Naive B cell (primary cell): ENCODE data around the gene GUK1. TPM values are rescaled to one million over a fixed set of nuclear protein-coding genes. Genes with fewer than 3 reads are reported as not detected.
A peak's percentile ranks its signal among the peaks of the same experiment; 100 is the strongest.

Experiments used
- ATAC-seq, 2 donors: fragments of 150-1000 bp; cut with Tn5 transposase; 2 replicates each; pipeline ENCODE4 v1.10.0; 2021; ENCODE audit warnings: low read depth in 2 of 2, mild to moderate bottlenecking in 2 of 2, moderate library complexity in 2 of 2
- DNase-seq: peaks from one replicate; pipeline ENCODE4 v3.0.0; 2022
- H3K27ac Mint-ChIP-seq, 6 donors: one replicate each; pipeline ENCODE4 v1.8.0; 2020 to 2022; ENCODE audit warnings: mild to moderate bottlenecking in 6 of 6, mixed read lengths in 6 of 6, moderate library complexity in 5 of 6, inconsistent platforms in 2 of 6
- H3K27me3 Mint-ChIP-seq, 3 donors: one replicate each; pipeline ENCODE4 v1.8.0; 2021 to 2022; ENCODE audit warnings: mixed read lengths in 3 of 3, mild to moderate bottlenecking in 1 of 3
- H3K36me3 Mint-ChIP-seq, 2 donors: one replicate each; pipeline ENCODE4 v1.8.0; 2020 to 2022; ENCODE audit warnings: mixed read lengths in 2 of 2, inconsistent platforms in 1 of 2, mild to moderate bottlenecking in 1 of 2
- H3K4me1 Mint-ChIP-seq, 3 donors: one replicate each; pipeline ENCODE4 v1.8.0; 2020 to 2022; ENCODE audit warnings: mixed read lengths in 3 of 3, inconsistent platforms in 1 of 3, mild to moderate bottlenecking in 1 of 3, moderate library complexity in 1 of 3
- H3K4me3 Mint-ChIP-seq, 8 donors: one replicate each; pipeline ENCODE4 v1.8.0; 2020 to 2022; ENCODE audit warnings: mild to moderate bottlenecking in 8 of 8, mixed read lengths in 8 of 8, moderate library complexity in 8 of 8, inconsistent platforms in 2 of 8
- H3K9me3 Mint-ChIP-seq, 7 donors: one replicate each; pipeline ENCODE4 v1.8.0; 2020 to 2022; ENCODE audit warnings: mixed read lengths in 7 of 7, mild to moderate bottlenecking in 5 of 7, inconsistent platforms in 2 of 7, moderate library complexity in 1 of 7
- polyA plus RNA-seq, 6 donors: library from polyadenylated mRNA; unstranded; fragments of 300-500 nt; fragmentation: Illumina TruSeq; gene quantifications; one replicate each; pipeline ENCODE4 v1.2.3, GENCODE V29; 2021; ENCODE audit warnings: low read depth in 6 of 6

The GUK1 gene
- polyA plus RNA-seq, 6 donors from 2014 or later, result 190 to 350 (median 220) TPM

DNA sequence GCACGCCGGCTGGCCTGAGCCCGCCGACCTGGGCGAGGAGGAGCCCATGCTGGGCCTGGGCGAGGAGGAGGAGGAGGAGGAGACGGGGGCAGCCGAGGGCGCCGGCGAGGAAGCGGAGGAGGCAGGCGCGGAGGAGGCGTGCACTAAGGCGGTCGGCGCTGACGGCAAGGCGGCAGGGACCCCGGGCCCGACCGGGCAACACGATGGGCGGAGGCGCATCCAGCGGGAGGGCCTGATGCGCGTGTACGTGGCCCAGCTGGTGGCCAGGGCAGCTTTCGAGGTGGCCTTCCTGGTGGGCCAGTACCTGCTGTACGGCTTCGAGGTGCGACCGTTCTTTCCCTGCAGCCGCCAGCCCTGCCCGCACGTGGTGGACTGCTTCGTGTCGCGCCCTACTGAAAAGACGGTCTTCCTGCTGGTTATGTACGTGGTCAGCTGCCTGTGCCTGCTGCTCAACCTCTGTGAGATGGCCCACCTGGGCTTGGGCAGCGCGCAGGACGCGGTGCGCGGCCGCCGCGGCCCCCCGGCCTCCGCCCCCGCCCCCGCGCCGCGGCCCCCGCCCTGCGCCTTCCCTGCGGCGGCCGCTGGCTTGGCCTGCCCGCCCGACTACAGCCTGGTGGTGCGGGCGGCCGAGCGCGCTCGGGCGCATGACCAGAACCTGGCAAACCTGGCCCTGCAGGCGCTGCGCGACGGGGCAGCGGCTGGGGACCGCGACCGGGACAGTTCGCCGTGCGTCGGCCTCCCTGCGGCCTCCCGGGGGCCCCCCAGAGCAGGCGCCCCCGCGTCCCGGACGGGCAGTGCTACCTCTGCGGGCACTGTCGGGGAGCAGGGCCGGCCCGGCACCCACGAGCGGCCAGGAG, 18.3 kb downstream of the GUK1 start:
- no peak for DNase-seq

DNA sequence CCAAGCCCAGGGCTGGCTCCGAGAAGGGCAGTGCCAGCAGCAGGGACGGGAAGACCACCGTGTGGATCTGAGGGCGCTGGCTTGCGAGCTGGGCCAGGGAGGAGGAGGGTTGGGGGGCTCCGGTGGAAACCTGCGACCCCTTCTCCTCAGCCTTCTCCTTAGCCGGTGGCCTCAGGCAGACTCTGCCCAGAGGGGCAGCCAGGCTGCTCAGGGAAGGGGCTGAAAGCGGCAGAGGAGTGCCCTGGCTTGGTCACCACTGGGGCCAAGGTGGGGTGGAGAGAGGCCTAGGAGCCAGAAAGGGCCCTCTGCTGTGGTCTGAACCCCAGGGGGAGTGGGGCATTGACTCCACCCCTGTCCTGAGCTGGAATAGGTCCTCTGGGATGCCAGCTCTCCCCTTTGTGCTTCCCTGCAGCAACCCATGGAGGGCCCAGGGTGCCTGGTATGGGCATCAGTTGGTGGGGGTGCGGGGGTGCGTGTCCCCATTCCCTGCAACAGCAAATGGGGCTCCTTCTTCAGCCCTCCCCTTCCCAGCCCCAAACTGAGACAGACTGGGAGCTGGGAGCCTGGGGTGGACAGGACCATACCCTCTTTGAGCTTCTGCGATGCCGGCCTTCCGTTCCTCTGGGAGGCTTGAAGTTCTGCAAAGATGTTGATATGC, 19.1 kb downstream of the GUK1 start:
- Mint-ChIP-seq H3K27ac (peak overlapping the region in 1 of 6 donors; percentile 30), H3K9me3 (no peaks in the 10 kb centered on the region), H3K4me1 (peaks cover 3 to 10% (median 8%) of the 10 kb centered on the region in 3 donors), H3K4me3 (no peak overlapping the region), H3K36me3 (no peaks in the 10 kb centered on the region), H3K27me3 (peaks cover 0 to 5% (median 0%) of the 10 kb centered on the region in 3 donors)
- ATAC-seq, result no peak
- DNase-seq, result no peak

More for the DNA sequence above, 18.3 kb downstream of the GUK1 start:
- Mint-ChIP-seq H3K9me3 (no peaks in the 10 kb centered on the region), H3K4me3 (no peak overlapping the region), H3K4me1 (peaks cover 0 to 6% (median 4%) of the 10 kb centered on the region in 3 donors), H3K27ac (no peak overlapping the region), H3K36me3 (no peaks in the 10 kb centered on the region), H3K27me3 (peaks cover 0 to 5% (median 0%) of the 10 kb centered on the region in 3 donors)
- ATAC-seq, result no peak

DNA sequence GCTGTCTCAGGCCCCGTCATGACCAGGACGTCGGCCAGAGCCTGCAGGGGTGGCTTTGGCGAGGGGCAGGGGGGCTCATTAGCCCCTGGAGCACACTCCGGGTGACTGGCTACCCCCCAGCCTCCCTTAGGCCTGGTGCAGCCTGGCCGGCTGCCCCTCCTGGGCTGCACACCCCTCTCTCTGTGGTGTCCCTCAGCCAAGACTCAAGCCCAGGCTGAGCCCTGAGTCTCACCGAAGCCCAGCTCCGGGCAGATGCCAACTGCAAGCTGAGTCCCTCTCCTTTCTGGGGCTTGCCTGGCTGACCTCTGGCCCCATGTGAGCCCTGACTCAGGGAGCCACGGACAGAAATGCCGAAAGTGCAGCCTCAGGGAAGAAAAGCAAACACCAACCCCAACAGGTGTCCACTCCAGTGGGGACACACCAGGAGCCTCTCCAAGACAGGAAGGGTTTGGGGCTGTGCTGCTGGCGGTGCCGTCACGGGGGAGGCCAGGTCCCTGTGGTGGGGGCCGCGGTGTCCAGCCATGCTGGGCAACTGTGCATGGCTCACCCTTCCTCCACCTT, 20.2 kb downstream of the GUK1 start:
- H3K27me3 Mint-ChIP-seq, result peaks cover 0 to 5% (median 0%) of the 10 kb centered on the region in 3 donors
- no peaks in the 10 kb centered on the region for H3K36me3 Mint-ChIP-seq
- no peak overlapping the region for H3K4me3 Mint-ChIP-seq
- DNase-seq, result no peak
- peaks cover 15 to 20% (median 17%) of the 10 kb centered on the region in 3 donors for H3K4me1 Mint-ChIP-seq
- no peak for ATAC-seq
- no peaks in the 10 kb centered on the region for H3K9me3 Mint-ChIP-seq
- no peak overlapping the region for H3K27ac Mint-ChIP-seq

DNA sequence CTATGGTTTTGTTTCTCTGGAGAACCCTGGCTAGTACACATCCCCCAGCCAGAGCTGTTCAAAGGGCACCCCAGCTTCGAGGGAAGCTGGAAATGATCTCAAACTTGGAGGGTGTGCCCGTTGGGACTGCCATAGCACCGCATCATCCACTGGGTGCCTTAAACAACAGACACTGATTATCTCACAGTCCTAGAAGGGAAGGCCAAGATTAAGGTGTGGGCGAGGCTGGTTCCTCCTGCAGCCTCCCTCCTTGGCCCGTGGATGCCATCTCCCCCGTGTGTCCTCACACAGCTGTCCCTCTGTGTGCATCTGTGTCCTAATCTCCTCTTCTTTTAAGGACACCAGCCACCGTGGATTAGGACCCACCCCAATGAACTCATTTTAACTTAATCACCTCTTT, 21.3 kb downstream of the GUK1 start:
- Mint-ChIP-seq H3K9me3 (no peaks in the 10 kb centered on the region), H3K4me3 (peak overlapping the region in 1 of 8 donors; percentile 16), H3K27me3 (peaks cover 0 to 5% (median 0%) of the 10 kb centered on the region in 3 donors), H3K27ac (peak overlapping the region in 1 of 6 donors; percentile 66), H3K4me1 (peaks cover 15 to 20% (median 18%) of the 10 kb centered on the region in 3 donors), H3K36me3 (no peaks in the 10 kb centered on the region)
- DNase-seq (no peak), ATAC-seq (no peak)

DNA sequence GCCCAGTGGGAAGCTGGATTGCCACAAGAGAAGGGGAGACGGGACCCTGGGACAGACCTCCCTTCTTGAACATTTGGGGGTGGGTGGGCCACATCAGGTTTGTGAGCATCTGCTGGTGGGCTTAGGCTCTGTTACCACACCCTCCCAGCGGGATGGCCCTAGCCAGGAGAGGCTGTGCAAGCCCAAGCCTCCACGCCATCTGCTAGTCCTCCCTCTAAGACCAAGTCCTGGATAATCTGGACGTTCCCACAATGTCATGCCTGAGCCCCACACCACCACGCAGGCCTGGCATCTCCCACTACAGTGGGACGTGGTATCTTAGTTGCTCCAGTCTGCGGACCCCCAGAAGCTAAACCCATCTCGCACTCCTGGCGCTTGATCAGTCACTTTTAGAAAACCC, 21.8 kb downstream of the GUK1 start:
- Mint-ChIP-seq H3K27ac (peak overlapping the region in 1 of 6 donors; percentile 66), H3K36me3 (no peaks in the 10 kb centered on the region), H3K4me3 (peak overlapping the region in 2 of 8 donors; percentile 16 to 62), H3K27me3 (peaks cover 0 to 3% (median 0%) of the 10 kb centered on the region in 3 donors), H3K9me3 (no peaks in the 10 kb centered on the region), H3K4me1 (peaks cover 18 to 24% (median 22%) of the 10 kb centered on the region in 3 donors)
- DNase-seq (no peak), ATAC-seq (no peak)

DNA sequence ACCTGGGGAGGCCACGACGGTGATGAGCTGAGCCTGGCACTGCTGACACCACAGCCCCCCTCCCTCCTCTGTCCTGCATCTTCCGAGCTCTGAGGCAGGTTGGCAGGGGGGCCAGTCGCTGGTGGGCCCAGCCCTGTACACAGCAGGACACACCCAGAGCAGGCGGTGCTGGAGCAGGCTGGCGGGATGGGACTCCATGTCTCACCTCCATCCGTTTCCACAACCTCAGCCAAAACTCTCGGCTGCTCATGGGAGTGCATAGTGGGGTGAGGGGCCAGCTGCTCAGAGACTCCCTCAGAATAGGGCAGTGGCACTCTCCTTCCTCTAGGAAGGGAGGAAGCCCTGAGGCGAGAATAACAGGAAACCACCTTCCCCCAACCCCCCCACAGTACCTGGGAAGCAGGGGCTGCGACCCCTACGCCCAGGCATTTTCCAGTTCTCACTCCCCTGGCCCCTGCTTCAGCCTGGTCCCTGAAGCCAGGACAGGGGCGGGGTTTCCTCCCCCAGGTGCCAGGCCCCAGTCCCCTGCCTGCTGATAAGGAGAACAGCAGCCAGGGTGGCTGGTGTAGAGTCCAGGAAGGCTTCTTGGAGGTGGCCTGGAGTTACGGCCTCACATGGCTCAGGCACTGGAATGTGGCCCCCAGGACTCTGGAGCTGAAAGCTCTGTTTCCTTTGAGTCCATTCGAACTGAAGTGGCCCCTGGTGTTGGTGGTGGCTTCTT, 22.4 kb downstream of the GUK1 start:
- Mint-ChIP-seq H3K4me3 (peak overlapping the region in 2 of 8 donors; percentile 16 to 33), H3K4me1 (peaks cover 18 to 25% (median 23%) of the 10 kb centered on the region in 3 donors), H3K27me3 (no peaks in the 10 kb centered on the region), H3K9me3 (no peaks in the 10 kb centered on the region), H3K27ac (peak overlapping the region in 1 of 6 donors; percentile 59), H3K36me3 (no peaks in the 10 kb centered on the region)
- ATAC-seq, result no peak
- DNase-seq, result no peak

DNA sequence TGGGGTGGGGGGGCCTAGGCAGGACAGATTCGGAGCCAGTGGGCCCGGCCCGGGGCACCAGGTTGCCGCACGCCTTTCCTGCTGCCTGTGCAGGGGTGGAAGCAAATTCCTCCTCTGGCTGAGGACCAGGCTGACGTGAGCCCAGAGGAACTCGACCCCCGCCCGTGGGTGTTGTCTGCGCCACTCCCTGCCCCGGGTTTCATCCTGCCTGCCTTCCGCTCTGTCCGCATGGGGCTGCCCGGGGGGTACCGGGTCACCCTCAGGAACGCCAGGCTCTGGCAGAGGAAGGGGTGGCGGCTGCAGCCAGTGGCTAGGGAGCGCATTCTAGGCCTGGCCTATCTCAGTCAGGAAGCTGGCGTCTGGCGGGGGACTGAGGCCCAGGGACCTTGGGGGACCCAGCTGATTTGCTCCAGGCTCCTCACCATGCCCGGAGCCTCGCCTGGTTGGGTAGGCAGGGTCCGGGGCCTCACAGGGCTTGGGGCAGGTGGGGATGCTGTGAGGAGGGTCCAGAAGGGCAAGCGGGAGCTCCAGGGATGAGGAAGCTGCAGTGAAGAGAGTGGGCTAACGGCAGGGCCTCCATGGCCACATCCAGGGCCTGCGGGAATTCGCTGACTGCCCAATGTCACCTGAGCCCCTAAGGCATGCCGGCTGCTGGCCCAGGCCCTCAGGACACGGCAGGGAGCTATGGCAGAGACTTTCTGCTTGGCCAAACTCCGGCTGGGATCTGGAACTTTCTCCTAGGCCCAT, 23.1 kb downstream of the GUK1 start:
- Mint-ChIP-seq H3K9me3 (no peaks in the 10 kb centered on the region), H3K4me1 (peaks cover 18 to 30% (median 23%) of the 10 kb centered on the region in 3 donors), H3K27me3 (no peaks in the 10 kb centered on the region), H3K27ac (no peak overlapping the region), H3K36me3 (no peaks in the 10 kb centered on the region), H3K4me3 (peak overlapping the region in 3 of 8 donors; percentile 12 to 87 (median 41))
- ATAC-seq, result no peak
- DNase-seq, result no peak

DNA sequence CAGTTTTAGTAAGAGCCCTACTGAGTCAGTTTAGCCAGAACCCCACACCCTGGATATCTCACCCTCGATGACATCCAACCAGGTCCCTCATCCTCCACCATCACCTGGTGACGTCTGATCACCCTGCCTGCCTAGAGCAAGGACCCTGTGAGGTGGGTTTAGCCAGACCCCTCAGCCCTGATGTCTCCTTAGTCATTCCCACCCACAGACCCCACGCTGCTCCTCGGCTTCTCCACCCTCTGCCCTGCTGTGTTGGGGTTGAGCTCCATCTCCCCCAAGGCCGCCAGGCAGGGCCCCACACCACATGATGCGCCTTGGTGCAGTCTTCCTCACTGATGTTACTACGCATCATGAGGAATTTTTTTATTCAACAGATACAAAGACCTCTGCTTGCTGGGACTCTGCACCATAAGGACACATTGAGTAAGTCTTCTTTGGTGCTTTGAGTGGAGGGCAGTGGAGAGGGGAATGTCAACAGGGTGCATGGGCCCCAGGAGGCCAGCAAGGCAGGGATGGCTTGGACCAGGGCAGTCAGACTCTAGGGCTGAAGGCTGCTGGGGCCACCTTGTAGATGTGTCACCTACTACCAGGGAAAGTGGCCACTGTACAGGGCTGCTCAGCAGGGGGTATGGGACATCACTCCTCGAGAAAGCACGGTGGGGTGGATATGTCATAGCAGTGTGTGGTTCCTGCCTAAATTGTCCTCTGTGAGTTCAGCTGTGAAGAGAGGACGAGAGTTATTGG, 23.9 kb downstream of the GUK1 start:
- DNase-seq (no peak), ATAC-seq (no peak)
- Mint-ChIP-seq H3K36me3 (no peaks in the 10 kb centered on the region), H3K27me3 (no peaks in the 10 kb centered on the region), H3K9me3 (no peaks in the 10 kb centered on the region), H3K27ac (peak overlapping the region; percentile 94 to 99 (median 98)), H3K4me3 (peak overlapping the region; percentile 81 to 94 (median 85)), H3K4me1 (peaks cover 24 to 35% (median 30%) of the 10 kb centered on the region in 3 donors)

DNA sequence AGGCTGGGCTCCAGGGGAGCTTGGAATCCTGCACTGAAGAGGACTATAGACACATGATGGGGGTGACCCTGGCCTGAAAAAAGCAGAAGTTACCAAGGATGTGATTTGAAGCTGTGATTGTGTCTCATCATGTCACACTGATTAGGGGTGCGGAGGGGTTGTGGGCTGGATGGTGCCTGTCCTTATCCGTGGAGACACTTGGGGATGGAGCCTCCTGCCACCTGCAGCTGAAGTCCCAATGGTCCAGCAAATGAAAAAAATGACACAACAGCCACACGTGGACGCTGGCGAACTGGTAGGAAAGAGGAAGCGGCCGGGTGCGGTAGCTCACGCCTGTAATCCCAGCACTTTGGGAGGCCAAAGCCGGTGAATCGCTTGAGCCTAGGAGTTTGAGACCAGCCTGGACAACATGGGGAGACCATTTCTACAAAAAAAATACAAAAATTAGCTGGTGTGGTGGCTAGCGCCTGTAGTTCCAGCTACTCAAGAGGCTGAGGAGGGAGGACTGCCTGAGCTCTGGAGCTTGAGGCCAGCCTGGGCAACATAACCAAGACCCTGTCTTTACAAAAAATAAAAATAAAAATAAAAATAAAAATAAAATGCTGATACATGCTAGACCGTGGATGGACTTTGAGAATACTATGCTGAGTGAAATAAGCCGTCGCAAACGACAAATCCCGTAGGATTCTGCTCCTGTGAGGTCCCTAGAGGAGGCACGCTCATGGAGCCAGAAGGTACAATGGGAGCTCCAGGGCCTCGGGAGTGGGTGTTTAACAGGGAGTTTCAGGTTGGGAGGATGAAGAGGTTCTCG, 24.7 kb downstream of the GUK1 start:
- ATAC-seq (no peak), DNase-seq (no peak)
- Mint-ChIP-seq H3K27me3 (no peaks in the 10 kb centered on the region), H3K36me3 (no peaks in the 10 kb centered on the region), H3K4me3 (peak overlapping the region; percentile 86 to 97 (median 92)), H3K9me3 (no peaks in the 10 kb centered on the region), H3K27ac (peak overlapping the region; percentile 94 to 99 (median 98)), H3K4me1 (peaks cover 27 to 41% (median 34%) of the 10 kb centered on the region in 3 donors)

DNA sequence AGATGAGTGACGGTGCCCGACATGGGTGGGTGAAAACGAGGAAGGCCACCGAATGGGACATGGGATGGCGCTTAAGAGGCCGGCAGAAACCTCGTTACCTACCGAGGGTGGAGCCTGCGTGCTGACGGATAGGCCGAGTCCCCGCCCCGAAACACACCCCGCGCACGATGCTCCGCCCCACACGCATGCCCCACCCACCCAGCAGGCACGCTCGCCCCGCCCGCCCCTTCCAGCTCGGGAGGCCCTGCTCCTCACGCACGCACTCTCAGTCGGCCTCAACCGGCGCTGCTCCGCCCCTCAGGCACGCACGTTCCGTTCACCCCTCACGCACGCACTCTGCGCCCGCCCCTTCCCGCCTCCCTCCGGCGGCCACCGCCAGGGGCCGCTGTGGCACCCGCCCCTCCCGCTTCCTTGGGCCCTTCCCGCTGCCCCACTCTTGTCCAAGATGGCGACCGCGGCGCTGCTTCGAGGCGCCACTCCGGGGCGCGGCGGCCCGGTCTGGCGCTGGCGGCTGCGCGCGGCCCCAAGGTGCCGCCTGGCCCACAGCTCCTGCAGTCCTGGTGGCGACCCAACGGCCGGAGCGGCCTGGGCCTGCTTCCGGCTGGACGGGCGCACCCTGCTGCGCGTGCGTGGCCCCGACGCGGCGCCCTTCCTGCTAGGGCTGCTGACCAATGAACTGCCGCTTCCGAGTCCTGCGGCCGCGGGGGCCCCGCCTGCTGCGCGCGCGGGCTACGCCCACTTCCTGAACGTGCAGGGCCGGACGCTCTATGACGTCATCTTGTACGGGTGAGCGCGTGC, 25.5 kb downstream of the GUK1 start, which contains the start of gene IBA57:
Gene IBA57 (plus strand): TSS at position 433 of the 798 bp plus-strand sequence. CDS start 13 bp downstream, at position 446.
- DNase-seq, result peak; percentile 100
- peak within 1 kb of the TSS; percentile 86 to 97 (median 92) for H3K4me3 Mint-ChIP-seq
- H3K9me3 Mint-ChIP-seq, result no peaks in the 10 kb centered on the region
- peak; percentile 74 to 75 for ATAC-seq
- H3K36me3 Mint-ChIP-seq, result no peaks in the 10 kb centered on the region
- peaks cover 27 to 42% (median 37%) of the 10 kb centered on the region in 3 donors for H3K4me1 Mint-ChIP-seq
- no peaks in the 10 kb centered on the region for H3K27me3 Mint-ChIP-seq
- peak within 1 kb of the TSS; percentile 95 to 99 (median 98) for H3K27ac Mint-ChIP-seq
